ENCODE measurements around the gene ACSS2. TPM values are rescaled to one million over a fixed set of nuclear protein-coding genes. Genes with fewer than 3 reads are reported as not detected.
A peak's percentile ranks its signal among the peaks of the same experiment; 100 is the strongest.

Gene ACSS2
- total and polyA plus RNA-seq, 2 donors (not counting 1 experiment from before 2014, with no cell fraction given), result 59.4 to 129 TPM

GRCh38 chr20:34942301-34942700 lies 65.9 kb downstream of the ACSS2 start:
- no peaks in the 10 kb centered on the region for H3K4me1 ChIP-seq (ENCODE audit: control insufficient read depth, extremely low read depth, insufficient read depth, low read length)
- no peaks in the 10 kb centered on the region for H3K79me2 ChIP-seq (ENCODE audit: control insufficient read depth, insufficient read depth, low read length)
- TF ChIP-seq CTCF (conservative IDR thresholded peaks at IDR 0.05 in 1 of 2, IDR thresholded peaks at IDR 0.05 in 1 of 2; ENCODE audit: low read depth in 1 of 2, low read length in 2 of 2) (no peak), EZH2 (IDR thresholded peaks at IDR 0.05; ENCODE audit: low read length, missing control alignments) (no peak)
- no peaks in the 10 kb centered on the region for H4K20me1 ChIP-seq (ENCODE audit: control insufficient read depth, extremely low read depth, insufficient read depth, low read length)
- no peak overlapping the region for H3K4me2 ChIP-seq (ENCODE audit: extremely low read depth, insufficient read depth, low read length)
- H3K27ac ChIP-seq (ENCODE audit: insufficient read depth, low read length), result no peak overlapping the region
- no peaks in the 10 kb centered on the region for H3K27me3 ChIP-seq (ENCODE audit: control insufficient read depth, insufficient read depth, low read length)
- no peak overlapping the region for H3K4me3 ChIP-seq (replicated peaks in 1 of 4; ENCODE audit: control extremely low read depth in 1 of 4, insufficient read depth in 1 of 4, low read depth in 3 of 4, low read length in 4 of 4)
- H2AFZ ChIP-seq (ENCODE audit: low read length), result no peak overlapping the region
- H3K36me3 ChIP-seq (ENCODE audit: control insufficient read depth, insufficient read depth, low read length), result peaks cover 16% of the 10 kb centered on the region
- no peak overlapping the region for H3K9ac ChIP-seq (ENCODE audit: insufficient read depth, low read length)
- no peaks in the 10 kb centered on the region for H3K9me3 ChIP-seq (ENCODE audit: control insufficient read depth, insufficient read depth, low read depth, low read length)
- no peak for DNase-seq (ENCODE audit: low read depth in 2 of 2)

- peak; percentile 6 to 50 for DNase-seq (ENCODE audit: low read depth in 2 of 2)
- Histone ChIP-seq H3K9ac (ENCODE audit: insufficient read depth, low read length) (no peak overlapping the region), H3K4me1 (ENCODE audit: control insufficient read depth, extremely low read depth, insufficient read depth, low read length) (peaks cover 2% of the 10 kb centered on the region), H3K27me3 (ENCODE audit: control insufficient read depth, insufficient read depth, low read length) (no peaks in the 10 kb centered on the region), H3K36me3 (ENCODE audit: control insufficient read depth, insufficient read depth, low read length) (peaks cover 12% of the 10 kb centered on the region), H4K20me1 (ENCODE audit: control insufficient read depth, extremely low read depth, insufficient read depth, low read length) (no peaks in the 10 kb centered on the region), H3K9me3 (ENCODE audit: control insufficient read depth, insufficient read depth, low read depth, low read length) (no peaks in the 10 kb centered on the region), H3K79me2 (ENCODE audit: control insufficient read depth, insufficient read depth, low read length) (no peaks in the 10 kb centered on the region), H3K4me3 (replicated peaks in 1 of 4; ENCODE audit: control extremely low read depth in 1 of 4, insufficient read depth in 1 of 4, low read depth in 3 of 4, low read length in 4 of 4) (no peak overlapping the region), H3K4me2 (ENCODE audit: extremely low read depth, insufficient read depth, low read length) (no peak overlapping the region), H3K27ac (ENCODE audit: insufficient read depth, low read length) (no peak overlapping the region), H2AFZ (ENCODE audit: low read length) (no peak overlapping the region)
- TF ChIP-seq CTCF (conservative IDR thresholded peaks at IDR 0.05 in 1 of 2, IDR thresholded peaks at IDR 0.05 in 1 of 2; ENCODE audit: low read depth in 1 of 2, low read length in 2 of 2) (no peak), EZH2 (IDR thresholded peaks at IDR 0.05; ENCODE audit: low read length, missing control alignments) (no peak)
These were observed 67.6 kb downstream of the ACSS2 start for GRCh38 chr20:34943808-34944567.

- H4K20me1 ChIP-seq (ENCODE audit: control insufficient read depth, extremely low read depth, insufficient read depth, low read length), result no peaks in the 10 kb centered on the region
- no peaks in the 10 kb centered on the region for H3K79me2 ChIP-seq (ENCODE audit: control insufficient read depth, insufficient read depth, low read length)
- no peaks in the 10 kb centered on the region for H3K9me3 ChIP-seq (ENCODE audit: control insufficient read depth, insufficient read depth, low read depth, low read length)
- H3K9ac ChIP-seq (ENCODE audit: insufficient read depth, low read length), result no peak overlapping the region
- DNase-seq (ENCODE audit: low read depth in 2 of 2), result peak in 1 of 2 donors; percentile 28
- H3K27ac ChIP-seq (ENCODE audit: insufficient read depth, low read length), result no peak overlapping the region
- H2AFZ ChIP-seq (ENCODE audit: low read length), result no peak overlapping the region
- H3K4me2 ChIP-seq (ENCODE audit: extremely low read depth, insufficient read depth, low read length), result no peak overlapping the region
- no peak overlapping the region for H3K4me3 ChIP-seq (replicated peaks in 1 of 4; ENCODE audit: control extremely low read depth in 1 of 4, insufficient read depth in 1 of 4, low read depth in 3 of 4, low read length in 4 of 4)
- H3K36me3 ChIP-seq (ENCODE audit: control insufficient read depth, insufficient read depth, low read length), result peaks cover 12% of the 10 kb centered on the region
- H3K4me1 ChIP-seq (ENCODE audit: control insufficient read depth, extremely low read depth, insufficient read depth, low read length), result peaks cover 2% of the 10 kb centered on the region
- no peaks in the 10 kb centered on the region for H3K27me3 ChIP-seq (ENCODE audit: control insufficient read depth, insufficient read depth, low read length)
- no peak for TF ChIP-seq CTCF (conservative IDR thresholded peaks at IDR 0.05 in 1 of 2, IDR thresholded peaks at IDR 0.05 in 1 of 2; ENCODE audit: low read depth in 1 of 2, low read length in 2 of 2)
- TF ChIP-seq EZH2 (IDR thresholded peaks at IDR 0.05; ENCODE audit: low read length, missing control alignments), result no peak
These were observed 69.1 kb downstream of the ACSS2 start for GRCh38 chr20:34945315-34946077.

Data from fibroblast of lung (primary cell).